NCI-H2029 (cell line): ENCODE results near the gene PPFIA3.
"Not testable (repeated sequence)": the region's sequence is repeated elsewhere in the genome, so short reads cannot be mapped to it uniquely, and the experiment has no call there.

ENCODE experiments used
- DNase-seq: peaks from one replicate; lab custom pipeline; 2025; lab: John Stamatoyannopoulos, UW

Gene PPFIA3

DNA sequence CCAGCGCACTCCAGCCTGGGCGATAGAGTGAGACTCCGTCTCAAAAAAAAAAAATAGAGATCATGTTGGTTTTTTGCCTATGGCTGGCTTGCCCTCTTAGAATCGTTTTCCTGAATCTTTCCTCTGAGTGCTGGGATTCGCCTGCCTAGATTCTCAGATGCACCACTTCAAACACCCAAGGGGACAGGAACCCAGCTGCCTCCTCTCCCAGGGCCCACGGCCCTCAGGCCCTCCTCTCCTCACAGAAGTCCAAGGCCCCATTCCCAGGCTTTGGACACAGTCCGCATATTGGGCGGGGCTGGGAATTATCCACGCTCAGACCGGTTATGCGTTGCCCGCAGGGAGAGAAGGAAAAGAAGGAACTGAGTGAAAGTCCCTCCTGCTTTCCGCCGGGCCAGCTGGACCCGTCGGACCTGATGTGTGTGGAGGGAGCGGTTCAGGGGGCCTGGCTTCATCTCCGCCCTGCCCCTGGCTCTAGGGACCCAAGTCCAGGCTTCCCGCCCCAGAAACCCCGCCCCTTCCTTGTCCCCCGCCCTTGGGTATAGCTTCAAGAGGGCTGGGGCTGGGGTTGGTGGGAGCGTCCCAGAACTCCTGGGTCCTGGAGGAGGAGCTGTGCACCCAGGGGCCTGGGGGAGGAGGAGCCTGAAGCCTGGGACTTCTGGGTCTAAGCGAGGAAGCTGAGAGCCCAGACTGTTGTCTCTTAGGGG is 5.8 kb downstream of the PPFIA3 start:
- no peak for DNase-seq

- DNase-seq, result no peak
Observed at GRCh38 chr19:49126575-49126974, 7.2 kb downstream of the PPFIA3 start.

- DNase-seq, result not testable (repeated sequence)
Observed at GRCh38 chr19:49127225-49127624, 7.9 kb downstream of the PPFIA3 start.

DNA sequence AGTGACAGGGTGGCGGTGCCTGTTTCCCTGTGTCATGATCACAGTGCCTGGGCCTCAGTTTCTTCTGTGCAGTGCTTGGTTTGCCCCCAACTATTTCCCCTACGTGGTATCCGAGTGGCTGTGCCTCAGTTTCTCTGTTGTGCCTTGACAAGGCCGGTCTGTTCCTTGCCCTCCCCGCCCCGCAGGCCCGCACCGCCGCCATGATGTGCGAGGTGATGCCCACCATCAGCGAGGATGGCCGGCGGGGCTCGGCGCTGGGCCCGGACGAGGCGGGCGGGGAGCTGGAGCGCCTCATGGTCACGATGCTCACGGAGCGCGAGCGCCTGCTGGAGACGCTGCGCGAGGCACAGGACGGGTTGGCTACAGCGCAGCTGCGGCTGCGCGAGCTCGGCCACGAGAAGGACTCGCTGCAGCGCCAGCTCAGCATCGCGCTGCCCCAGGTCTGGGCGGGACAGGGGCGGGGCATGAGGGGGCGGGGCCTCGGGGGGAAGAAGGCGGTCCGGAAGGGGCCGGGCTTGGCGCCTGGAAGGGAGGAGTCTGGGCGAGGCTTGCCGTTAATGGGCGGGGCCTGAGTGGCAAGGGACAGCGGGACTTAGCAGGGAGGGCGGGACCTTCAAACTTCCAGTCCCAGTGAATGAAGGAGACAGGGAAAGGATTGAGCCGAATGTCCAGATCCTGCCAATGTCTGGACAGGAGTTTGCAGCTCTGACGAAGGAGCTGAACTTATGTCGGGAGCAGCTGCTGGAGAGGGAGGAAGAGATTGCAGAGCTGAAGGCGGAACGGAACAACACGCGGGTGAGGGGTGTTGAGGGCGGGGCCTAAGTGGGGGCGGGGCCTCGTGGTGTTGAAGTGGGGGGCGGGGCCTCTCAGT is 8.6 kb downstream of the PPFIA3 start:
- peak; percentile 92 for DNase-seq

DNA sequence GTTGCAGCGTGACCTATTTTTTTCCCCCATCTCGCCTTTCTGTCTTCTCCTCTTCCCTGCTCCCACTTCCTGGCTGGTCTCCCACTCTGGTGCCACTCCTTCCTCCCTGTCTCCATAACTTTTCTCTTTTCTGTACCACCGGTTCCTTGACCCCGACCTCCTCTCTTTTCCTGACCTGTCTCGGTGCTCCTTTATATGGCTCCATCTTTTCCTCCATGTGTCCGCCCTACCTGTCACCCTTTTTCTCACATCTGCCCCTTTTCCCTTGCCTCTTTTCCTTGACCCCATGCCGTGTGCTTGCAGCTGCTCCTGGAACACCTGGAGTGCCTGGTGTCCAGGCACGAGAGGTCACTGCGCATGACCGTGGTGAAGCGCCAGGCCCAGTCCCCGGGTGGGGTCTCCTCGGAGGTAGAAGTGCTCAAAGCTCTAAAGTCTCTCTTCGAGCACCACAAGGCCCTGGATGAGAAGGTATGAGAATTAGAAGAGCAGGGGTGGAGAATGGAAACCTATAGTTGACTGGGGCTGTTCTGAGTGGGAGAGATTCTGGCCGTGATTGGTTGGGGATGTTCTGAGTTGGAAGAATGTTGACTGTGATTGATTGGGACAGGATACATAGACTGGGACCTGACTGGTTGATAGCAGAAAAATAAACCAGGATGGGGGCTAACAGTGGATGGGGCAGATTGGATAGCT is 9.3 kb downstream of the PPFIA3 start:
- no peak for DNase-seq

DNA sequence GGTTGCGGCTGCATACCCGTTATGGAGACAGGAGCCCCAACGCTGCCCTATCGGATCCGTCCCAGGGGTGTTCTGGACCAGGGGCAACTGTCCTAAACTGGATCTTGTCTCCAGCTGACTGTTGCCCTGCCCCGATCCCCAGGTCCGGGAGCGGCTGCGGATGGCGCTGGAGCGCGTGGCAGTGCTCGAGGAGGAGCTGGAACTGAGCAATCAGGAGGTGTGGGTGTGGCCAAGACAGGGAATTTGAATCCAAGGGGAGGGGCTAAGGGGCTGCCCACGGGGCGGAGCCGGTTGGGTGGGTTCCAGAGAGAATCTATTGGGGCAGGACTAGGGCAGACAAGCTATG is 9.9 kb downstream of the PPFIA3 start:
- no peak for DNase-seq

- no peak for DNase-seq
Observed at GRCh38 chr19:49130325-49130724, 11.0 kb downstream of the PPFIA3 start.

GRCh38 chr19:49132974-49133609 is 13.7 kb downstream of the PPFIA3 start:
- no peak for DNase-seq

- peak; percentile 69 for DNase-seq
Observed at GRCh38 chr19:49133621-49134454, 14.5 kb downstream of the PPFIA3 start.

GRCh38 chr19:49135686-49136085 is 16.3 kb downstream of the PPFIA3 start:
- no peak for DNase-seq

- no peak for DNase-seq
Observed at GRCh38 chr19:49136771-49137171, 17.4 kb downstream of the PPFIA3 start.

GRCh38 chr19:49140951-49141350 is 21.6 kb downstream of the PPFIA3 start:
- DNase-seq, result no peak

GRCh38 chr19:49141352-49141751 is 22.0 kb downstream of the PPFIA3 start:
- DNase-seq, result no peak

GRCh38 chr19:49142866-49143335 is 23.6 kb downstream of the PPFIA3 start:
- DNase-seq, result peak; percentile 85

GRCh38 chr19:49145573-49146407 is 26.4 kb downstream of the PPFIA3 start:
- peak; percentile 18 for DNase-seq

DNA sequence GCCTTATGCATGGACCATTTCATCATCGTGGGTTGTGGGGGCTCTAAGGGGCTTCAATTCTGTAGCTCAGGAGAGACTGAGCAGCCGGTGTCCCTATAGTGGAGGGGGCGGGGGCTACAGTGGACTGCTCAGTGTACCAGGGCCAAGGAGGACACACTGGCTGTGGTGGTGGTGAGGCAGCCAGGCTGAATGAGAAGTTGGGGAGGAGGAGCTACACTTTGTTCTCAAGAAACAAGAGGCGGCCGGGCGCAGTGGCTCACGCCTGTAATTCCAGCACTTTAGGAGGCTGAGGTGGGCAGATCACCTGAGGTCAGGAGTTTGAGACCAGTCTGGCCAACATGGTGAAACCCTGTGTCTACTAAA is 27.0 kb downstream of the PPFIA3 start:
- not testable (repeated sequence) for DNase-seq

GRCh38 chr19:49148044-49148682 is 28.8 kb downstream of the PPFIA3 start:
- DNase-seq, result no peak

DNA sequence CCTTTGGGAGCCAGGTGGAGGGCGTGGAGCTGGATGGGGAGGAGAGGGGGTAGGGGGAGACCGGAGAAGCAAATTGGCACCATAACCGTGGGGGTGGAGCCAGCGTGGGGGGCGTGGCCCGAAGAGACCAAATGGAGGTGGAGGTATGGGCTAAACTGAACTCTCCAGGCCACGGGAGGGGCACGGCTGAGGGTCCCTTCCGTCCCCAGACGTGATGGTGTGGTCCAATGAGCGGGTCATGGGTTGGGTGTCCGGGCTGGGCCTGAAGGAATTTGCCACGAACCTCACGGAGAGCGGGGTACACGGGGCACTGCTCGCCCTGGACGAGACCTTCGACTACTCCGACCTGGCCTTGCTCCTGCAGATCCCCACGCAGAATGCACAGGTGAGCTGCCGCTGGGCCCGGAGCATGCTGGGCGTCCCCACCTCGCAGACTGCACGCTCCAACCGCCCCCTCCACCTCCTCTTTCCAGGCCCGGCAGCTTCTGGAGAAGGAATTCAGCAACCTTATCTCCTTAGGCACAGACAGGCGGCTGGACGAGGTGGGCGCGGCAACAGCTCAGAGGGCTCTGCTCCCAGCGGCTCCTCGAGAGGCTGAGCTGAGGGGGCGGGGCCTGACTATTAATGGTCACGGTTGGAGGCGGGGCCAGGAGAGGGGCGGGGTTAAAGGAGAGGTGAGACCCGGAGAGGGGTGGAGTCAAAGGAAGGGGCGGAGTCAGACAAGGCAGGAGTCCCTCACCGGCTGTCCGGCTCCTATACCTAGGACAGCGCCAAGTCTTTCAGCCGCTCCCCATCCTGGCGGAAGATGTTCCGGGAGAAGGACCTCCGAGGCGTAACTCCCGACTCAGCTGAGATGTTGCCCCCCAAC is 29.7 kb downstream of the PPFIA3 start:
- peak; percentile 96 for DNase-seq

DNA sequence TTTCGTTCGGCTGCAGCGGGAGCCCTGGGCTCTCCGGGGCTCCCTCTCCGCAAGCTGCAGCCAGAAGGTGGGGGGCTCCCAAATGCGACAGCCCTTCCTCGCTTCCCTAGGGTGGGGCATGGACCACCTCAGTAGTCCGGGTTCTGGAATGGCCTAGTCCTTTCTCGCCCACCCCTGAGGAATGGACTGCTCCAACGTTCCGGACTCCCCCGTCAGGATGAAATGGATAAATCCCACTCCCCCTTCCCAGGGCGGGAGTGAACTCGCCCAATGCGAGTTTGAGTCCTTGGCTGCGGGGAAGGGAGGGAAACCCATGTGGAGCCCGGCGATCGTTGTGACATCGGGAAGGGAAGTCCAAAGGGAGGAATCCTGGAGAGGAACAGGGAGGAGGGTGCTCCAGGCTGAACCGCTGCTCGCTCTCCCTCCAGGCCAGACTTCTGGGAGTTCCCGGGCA is 30.3 kb downstream of the PPFIA3 start:
- peak; percentile 83 for DNase-seq
